Hepatic stellate cell (primary cell): Measurements from ENCODE around the gene TOMM70.

ENCODE experiments used
- DNase-seq: peaks from one replicate; pipeline ENCODE4 v3.0.0; 2011; ENCODE audit warnings: low spot score

Gene TOMM70

DNA sequence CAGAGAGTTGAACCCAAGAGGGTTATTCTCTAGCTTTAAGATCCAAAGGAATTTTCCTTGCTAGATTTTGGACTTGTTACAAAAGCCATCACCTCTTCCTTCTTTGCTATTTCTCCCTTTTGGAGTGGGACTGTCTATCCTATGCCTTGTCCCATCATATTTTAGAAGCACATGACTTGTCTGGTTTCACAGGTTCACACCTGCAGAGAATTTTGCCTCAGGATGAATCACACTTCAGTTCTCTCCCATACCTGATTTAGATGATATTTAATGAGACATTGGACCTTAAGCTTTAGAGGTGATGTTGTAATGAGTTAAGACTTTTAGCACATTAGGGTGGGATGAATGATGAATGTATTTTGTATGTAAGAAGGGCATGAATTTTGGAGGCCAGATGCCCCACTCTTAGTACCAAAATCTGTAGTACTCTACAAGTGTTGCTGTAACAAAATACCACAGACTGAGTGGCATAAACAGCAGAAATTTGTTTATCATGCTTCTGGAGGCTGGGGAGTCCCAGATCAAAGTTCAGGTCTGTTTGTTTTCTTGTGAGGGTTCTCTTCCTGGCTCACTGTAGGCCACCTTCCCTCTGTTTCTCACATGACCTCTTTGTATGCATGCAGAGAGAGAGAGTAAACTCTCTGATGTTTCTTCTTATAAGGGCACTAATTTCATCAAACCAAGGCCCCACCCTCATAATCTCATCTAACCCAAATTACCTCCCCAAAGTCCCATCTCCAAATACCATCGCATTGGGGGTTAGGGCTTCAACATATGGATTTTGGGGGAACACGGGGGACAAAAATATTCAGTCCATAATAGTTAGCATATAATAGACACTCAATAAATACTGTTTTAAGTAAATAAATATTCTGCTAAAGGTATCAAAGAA lies 10.4 kb upstream of the TOMM70 start:
- no peak for DNase-seq

DNA sequence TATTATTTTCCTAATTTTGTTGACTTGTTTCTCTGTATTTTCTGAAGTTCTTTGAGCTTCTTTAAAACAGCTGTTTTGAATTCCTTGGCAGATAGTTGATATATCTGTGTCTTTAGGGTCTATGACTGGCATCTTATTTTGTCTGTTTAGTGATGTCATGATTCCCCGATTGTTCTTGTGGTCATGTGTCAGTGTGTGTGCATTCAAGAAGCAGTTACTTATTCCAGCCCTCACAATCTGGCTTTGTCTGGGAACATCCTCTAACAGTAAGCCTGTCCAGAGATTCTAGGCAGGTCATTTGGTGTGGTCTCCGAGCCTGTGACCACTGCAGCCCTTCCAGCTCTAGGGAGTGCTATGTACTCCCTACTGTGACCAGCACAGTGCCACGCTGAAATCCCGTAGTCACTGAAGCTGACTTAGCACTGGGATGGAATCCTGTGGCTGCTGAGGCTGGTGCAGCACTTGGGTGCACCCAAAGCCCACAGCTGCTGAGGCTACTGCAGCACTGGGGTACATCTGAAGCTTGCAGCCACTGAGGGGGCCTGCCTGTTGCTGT lies 7.2 kb upstream of the TOMM70 start:
- DNase-seq = no peak

DNA sequence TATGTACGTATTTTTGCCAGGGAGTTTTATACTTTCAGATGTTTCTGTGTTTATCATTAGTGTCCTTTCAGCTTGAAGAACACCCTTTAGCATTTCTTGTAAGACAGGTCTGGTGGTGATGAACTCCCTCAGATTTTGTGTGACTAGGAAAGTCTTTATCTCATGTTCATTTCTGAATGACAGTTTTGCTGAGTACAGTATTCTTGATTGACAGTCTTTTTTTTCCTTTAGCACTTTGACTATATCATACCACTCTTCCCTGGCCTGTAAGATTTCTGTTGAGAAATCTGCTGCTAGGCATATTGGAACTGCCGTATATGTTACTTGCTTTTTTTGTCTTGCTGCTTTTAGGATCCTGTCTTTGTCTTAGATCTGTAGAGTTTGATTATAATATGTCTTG lies 6.3 kb upstream of the TOMM70 start:
- DNase-seq = no peak

DNA sequence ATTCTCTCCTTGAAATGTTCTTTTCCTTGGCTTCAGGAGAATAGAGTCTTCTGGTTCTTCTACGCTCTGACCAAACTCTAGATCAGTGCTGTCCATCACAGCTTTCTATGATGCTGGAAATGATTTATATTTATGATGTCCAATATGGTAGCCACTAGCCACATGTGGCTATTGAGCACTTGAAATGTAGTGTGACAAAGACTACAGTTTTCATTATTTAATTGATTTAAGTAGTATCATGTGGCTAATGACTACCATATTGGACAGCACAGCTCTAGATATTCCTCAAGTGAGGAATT lies 3.3 kb upstream of the TOMM70 start:
- no peak for DNase-seq

DNA sequence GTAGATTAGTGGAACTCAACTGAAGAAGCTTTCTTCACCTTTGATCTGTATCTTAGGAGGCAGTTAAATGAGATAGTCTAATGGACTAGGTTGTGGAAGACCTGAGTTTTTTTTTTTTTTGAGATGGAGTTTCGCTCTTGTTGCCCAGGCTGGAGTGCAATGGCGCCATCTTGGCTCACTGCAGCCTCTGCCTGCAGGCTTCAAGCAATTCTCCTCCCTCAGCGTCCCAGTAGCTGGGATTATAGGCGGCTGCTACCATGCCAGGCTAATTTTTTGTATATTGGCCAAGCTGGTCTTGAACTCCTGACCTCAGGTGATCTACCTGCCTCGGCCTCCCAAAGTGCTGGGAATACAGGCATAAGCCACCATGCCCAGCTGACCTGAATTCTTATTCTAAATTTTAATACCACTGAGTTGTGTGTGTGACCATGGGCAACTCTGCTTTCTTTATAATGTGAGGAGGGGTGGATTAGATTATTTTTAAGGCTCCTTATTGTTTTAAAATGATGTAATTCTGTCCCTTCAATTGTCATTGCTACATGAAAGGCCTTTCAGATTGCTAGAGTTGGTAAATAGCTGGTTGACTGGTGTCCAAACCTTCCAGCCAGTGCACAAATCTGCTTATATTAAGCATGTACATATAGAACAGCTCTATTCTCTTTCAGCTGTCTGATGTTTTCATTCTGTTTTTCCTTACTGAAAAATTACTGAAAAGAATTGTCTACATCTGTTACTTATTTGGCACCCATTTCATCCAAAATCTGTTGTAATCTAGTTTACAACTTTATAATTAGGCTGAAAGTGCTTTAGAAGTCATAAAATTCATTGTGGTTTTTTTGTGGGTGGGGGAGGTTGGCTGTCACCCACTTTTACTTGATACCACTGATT lies 2.7 kb upstream of the TOMM70 start:
- DNase-seq = no peak

DNA sequence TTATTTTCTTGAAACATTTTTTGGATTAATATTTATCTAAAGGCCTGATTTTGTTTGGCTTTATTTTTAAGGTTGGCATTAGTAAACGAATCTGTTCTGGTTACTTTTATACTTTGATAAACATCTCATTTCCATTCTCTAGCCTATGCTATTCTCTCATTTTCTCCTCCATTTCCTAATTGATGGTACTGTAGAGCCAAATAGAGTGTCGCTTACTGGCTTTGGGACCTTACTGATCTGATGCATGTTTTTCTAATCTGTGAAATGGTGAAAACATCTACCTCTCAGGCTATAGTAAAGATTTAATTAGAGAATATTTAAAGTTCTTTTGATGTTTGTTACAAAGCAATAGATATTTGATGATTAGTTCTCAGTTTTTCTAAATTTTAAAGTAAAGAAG lies 2.0 kb upstream of the TOMM70 start:
- DNase-seq = no peak

DNA sequence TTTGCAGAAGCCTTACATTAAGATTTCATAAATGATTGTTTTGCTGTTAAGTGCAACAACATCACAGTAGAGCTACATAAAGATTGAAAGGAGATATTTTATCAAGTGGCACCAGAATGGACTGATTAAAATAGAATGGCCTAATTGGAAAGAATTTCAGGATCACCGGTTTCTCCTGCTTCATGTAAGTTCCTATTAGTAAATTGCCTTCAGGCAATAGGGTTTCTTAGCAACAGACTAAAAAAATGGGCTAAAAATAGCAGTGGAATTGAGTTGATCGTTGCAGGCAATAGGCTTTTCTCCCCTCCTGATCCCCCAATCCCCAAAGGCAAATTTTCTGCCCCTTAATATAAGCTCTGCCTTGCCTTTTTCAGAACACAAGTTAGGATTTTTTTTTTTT lies 1.4 kb upstream of the TOMM70 start:
- DNase-seq = peak; percentile 11

DNA sequence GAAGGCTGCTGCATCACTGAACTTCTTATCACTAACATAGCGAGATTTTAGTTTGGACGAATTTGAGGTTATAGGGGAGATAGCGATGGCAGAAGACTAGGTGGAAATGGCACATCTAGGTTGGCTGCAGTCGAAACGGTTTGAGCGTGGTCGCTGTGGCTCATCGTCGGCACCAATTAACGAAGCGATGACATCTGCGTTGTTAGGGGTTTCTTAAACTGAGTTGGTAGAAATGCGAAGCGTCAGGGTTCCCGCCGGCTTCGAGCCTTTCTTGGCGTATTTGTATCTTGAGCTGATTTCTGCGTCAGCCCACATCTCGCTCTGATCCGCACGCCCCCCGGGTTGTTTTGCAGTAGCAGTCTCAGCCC lies 769 bp upstream of the TOMM70 start:
- peak; percentile 11 for DNase-seq

DNA sequence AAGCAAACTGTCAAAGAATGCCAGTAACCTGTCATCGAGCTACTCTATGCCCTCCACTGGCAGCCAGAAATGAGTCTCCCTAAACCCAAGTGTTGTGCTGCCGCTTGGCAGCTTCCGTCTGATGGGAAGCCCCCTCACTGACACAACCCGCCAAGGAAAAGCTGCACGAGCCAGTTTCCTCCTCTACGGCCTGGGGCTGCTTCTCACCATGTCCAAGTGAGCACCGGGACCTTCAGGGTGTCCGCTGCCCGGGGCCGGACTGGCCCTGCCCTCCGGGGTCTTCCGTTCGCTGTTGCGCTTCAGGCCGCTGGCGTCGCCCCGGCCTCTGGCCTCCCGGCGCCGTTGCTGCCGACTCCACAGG lies 490 bp downstream of the TOMM70 start:
- DNase-seq = peak; percentile 12

DNA sequence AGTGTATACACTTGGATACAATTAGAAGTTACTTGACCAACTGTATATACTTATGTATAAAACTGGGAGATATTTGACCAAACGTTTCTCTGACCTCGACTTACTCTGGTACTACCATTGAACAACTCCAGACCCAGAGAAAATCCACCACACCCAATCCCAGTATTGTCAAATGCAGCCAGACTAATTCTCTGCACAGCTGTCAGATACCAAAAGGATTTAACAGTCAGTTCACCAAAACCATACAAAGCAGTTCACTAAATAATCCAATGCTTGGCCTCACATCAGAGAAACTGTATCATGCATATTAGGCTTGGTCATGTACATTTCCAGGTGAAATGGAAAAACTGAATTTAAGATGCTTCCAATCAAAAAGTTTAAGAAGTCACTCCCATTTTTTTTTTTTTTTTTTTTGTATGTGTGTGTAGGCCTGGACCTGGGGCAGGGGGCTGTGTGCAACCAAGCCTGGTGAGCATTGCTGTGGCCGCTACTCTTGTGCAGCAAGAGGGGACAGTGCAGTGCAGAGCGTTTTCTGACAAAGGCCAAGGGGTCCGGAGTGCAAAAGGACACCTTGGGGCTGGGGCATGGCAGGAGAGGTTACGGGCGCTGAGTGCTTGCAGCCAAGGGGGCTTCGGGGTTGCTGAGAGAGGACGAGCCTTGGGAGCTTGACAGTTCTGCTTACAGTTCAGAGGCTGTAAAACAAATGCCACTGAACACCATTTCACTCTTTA lies 1.4 kb downstream of the TOMM70 start:
- DNase-seq = no peak

DNA sequence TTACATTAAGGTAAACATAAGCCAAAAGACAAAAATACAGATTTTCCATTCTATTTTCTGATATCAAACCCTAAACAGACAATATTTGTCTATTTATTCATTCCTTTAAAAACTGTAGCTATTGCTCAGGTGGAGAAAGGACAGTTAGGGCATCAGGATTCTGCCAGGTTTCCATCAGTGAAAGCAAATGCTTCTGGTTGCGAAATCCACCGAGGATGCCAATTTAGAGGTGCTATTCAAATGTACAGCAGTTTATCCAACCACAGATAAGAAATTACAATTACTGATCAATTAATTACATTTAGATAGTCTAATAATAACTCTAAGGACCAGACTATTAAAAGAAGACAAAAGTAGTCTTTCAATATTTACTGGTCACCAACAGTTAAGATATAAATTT lies 3.9 kb downstream of the TOMM70 start:
- no peak for DNase-seq

DNA sequence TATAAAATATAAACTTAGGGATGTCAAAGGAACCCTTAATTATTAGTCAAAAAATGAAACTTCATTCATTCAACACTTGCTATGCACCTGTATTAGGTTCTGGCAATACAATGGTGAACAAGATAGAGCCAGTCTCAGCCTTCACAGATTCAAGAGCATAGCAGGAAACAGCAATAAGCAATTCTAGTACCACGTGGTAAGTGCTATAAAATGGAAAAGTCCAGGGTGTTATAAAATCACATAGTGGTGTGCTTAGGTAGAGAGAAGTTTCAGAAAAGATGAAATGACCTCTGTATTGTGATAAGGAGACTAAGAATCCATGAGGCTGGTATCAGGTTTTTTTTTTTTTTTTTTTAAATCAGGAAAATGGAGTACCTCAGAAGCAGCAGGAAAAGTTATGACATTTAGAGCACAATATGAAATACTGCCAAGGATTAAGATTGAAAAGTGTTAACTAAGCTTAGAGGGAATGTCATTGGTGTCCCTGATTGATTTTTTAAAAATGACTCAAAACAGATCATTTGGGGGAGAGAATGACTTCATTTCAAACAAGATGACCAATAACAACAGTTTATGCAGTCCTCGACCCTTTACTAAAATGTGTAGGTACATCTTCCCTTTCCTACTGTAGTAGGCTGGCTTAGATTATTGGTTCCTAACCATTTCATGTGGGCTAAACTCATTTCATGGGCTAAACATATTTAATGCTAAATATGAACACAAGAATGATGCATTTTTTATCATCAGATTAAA lies 5.0 kb downstream of the TOMM70 start:
- no peak for DNase-seq

DNA sequence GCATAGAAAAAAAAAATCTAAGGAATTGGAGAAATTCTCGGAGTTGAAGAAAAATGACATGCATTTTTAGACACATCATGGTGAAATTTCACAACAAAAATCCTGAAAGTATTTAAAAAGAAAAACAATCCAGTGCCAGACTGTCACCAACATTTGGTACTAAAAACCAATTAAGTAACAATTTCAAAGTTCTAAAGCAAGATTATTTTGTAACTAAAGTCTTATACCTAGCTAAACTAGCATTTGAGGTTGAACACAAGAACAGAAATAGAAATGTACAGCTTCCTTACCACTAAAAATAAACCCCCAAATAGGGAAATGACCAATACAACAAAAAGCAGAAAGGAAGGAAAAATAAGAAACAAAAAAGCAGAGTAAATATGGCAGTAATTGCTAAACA lies 11.9 kb downstream of the TOMM70 start:
- no peak for DNase-seq

DNA sequence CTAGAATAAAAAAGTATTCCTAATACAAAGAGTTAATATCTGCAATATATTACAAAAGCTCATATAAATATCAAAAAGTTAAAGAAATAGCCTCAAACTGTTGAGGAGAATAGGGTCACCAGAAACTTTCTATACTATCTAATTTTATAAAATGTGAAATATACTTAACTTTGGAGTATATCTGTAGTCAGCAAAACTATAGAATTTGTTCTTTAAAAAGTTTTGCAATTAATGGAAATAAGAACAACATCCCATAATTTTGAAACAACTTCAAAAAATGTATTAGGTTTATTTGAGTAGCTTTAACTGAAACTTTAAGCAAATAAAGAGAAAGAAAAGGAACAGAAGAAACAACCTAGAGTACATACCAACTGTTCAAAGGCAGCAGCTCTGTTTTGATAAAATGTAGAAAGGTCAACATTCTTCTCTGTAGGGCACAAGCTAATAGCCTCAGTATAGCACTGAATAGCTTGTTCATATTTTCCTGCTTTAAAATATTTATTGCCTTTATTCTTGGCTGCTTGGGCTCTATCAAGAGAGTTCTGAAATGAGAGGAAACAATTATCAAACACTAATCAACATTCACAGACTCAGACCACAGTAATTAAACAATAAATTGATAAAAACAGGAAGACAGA lies 14.3 kb downstream of the TOMM70 start:
- peak; percentile 24 for DNase-seq

DNA sequence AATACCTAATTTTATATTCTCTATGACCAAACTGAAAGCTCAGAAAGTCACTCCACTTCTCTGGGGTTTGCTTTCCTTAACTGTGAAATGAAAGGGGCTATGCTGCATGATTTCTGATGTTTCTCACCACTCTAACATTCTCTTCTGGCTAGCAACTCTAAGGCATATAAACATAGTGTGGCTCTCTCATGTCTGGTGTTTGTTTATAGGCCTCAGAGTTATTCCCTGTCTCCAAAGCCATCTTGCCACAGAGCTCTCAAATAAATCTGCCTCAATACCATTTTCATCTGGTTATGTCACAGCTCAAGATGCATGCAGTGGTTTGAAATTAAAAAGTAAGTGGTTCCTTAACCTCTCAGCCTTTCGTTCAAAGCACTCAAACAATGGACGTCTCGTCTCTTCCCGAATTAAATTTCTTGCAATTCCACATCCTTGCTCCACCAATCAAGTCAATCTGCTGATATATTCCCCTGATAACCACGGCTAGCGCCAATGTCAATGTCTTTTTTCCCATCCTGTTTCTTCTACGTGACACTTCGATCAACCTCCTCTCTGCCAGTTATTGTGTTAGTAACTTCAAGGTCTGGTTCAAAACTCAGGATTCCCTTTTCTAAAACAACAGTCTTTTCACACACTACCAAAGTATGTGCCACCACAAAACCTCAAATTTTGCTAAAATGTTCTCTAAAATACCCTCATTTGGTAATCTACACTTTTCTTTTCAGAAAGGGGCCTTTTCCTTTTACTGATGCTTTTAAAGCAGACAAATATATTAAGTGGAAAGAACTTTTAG lies 16.0 kb downstream of the TOMM70 start:
- peak; percentile 20 for DNase-seq

DNA sequence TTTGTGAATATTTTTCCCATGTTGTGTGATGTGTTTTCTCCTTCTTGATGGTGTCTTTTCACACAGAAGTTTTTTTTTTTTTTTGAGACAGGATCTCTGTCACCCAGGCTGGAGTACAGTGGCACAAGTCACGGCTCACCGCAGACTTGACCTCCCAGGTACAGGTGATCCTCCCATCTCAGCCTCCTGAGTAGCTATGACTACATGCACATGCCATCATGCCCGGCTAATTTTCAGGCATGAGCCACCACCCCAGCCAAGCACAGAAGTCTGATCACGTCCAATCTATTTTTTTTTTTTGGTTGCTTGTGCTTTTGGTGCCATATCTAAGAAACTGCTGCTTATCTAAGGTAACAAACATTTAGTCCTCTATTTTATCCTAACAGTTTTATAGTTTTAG lies 24.6 kb downstream of the TOMM70 start:
- DNase-seq = no peak

DNA sequence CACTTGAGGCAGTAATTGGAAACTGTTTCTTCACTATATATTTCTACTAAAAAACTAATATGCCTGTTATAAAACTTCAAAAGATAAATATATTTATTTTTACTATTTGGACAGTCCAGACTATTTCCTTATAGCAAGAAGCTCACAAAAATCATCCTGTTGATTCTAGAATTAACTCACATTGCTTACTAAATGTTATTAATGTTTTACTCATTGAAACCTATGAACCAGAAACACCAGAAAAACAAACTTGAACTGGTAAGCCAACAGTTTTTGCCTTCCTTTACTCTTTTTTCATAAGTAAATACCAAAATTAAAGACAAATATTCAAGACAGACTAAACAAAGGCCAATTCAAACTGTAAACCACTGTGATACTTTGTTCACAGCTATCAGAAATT lies 26.4 kb downstream of the TOMM70 start:
- no peak for DNase-seq

DNA sequence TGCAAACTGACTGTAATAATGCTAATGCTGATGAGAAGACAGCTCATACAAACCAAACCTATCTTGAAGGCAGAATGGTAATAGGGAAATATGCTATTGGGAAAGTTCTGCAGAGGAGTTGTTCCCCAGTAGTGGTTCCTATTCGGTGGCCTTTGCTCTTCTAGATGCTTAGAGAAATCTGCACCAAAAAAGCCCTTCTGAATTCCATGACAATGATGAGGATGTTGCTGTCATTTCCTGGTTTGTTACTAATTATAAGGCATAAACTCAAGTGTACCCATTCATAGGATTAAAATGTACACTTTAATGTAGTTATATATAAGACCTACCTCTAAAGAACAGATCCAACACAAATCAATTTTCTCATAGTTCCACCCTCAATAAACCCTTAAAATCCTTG lies 30.1 kb downstream of the TOMM70 start:
- no peak for DNase-seq

DNA sequence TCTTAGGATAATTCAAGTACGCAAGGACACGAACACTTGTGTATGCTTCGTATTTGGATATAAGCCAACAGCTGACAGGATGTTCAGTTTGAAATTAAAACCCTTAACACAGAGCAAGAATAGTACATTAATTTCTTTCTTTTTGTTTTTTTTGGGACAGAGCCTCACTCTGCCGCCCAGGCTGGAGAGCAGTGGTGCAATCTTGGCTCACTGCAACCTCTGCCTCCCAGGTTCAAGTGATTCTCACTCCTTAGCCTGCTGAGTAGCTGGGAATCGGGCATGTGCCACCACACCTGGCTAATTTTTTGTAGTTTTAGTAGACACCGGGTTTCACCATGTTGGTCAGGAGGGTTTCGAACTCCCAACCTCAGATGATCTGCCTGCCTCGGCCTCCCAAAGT lies 32.4 kb downstream of the TOMM70 start:
- DNase-seq = no peak

DNA sequence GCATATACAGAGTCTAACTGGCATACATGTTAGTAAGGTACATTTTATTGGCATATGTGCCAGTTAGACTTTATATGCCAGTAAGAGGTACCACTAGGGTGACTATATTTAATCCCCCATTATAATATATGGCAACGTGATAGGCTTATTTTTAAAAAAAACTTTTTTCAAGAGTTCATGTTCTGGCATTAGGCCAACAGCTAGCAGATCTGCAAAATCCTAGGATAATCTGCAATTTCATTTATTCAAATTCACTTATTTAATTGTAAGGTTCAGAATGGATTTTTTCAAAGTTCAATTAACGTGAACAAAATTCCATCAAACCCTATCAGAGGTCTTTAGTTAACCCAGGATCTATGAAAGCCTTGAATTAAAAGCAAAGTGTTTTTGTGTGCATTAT lies 34.5 kb downstream of the TOMM70 start:
- no peak for DNase-seq

DNA sequence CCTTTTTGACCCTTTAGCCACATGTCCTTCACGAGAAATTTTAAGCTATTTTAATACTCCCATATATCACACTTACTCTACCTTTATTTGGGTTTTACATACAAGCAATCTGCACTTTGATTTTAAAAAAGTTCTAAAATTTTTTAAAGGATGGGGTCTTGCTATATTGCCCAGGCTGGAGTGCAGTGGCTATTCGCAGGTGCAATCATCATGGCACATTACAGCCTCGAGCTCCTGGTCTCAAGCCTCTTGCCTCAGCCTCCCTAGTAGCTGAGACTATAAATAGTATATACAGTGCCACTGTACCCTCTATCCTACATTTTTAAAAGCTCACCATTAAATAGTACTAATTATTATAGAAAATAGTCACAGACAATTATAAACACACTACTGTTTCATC lies 36.5 kb downstream of the TOMM70 start:
- DNase-seq = no peak
